Neural progenitor cell (in vitro differentiated cells): ENCODE measurements around the gene STOML2. TPM values are rescaled to one million over a fixed set of nuclear protein-coding genes. Genes with fewer than 3 reads are reported as not detected.

Experiments
- DNase-seq: peaks from one replicate; pipeline ENCODE4 v3.0.0-alpha.2; 2016; ENCODE audit warnings: low spot score
- H2AFZ ChIP-seq: fragments of 200-600 bp; sonication (generic); replicated peaks from 2 replicates; pipeline ENCODE4 v1.6.1; 2016; ENCODE audit warnings: antibody characterized with exemption
- H3F3A ChIP-seq: fragments of 200-600 bp; sonication (generic); 2 replicates; pipeline ENCODE4 v1.6.1; 2016; ENCODE audit warnings: antibody characterized with exemption, low read depth
- H3K27ac ChIP-seq: fragments of 200-600 bp; sonication (generic); 2 replicates; pipeline ENCODE4 v1.5.1; 2016; ENCODE audit warnings: mild to moderate bottlenecking
- H3K27me3 ChIP-seq: fragments of 200-600 bp; sonication (generic); 2 replicates; pipeline ENCODE4 v1.6.1; 2016; ENCODE audit warnings: mild to moderate bottlenecking, moderate library complexity
- H3K36me3 ChIP-seq: fragments of 200-600 bp; sonication (generic); 2 replicates; pipeline ENCODE4 v1.5.1; 2016
- H3K4me1 ChIP-seq: fragments of 200-600 bp; sonication (generic); 2 replicates; pipeline ENCODE4 v1.6.1; 2016; ENCODE audit warnings: mixed run types
- H3K4me2 ChIP-seq: fragments of 200-600 bp; sonication (generic); 2 replicates; pipeline ENCODE4 v1.6.1; 2016
- H3K4me3 ChIP-seq: fragments of 200-600 bp; sonication (generic); 2 replicates; pipeline ENCODE4 v1.5.1; 2016
- H3K79me2 ChIP-seq: fragments of 200-600 bp; sonication (generic); 2 replicates; pipeline ENCODE4 v1.6.1; 2016; ENCODE audit warnings: low read depth
- H3K9ac ChIP-seq: fragments of 200-600 bp; sonication (generic); 2 replicates; pipeline ENCODE4 v1.6.1; 2016
- H3K9me3 ChIP-seq: fragments of 200-600 bp; sonication (generic); 2 replicates; pipeline ENCODE4 v1.5.1; 2016; ENCODE audit warnings: low read depth
- H4K20me1 ChIP-seq: fragments of 200-600 bp; sonication (generic); 2 replicates; pipeline ENCODE4 v1.6.1; 2016; ENCODE audit warnings: low read depth
- H3K27ac Mint-ChIP-seq: 3 replicates; pipeline ENCODE4 v1.8.0; 2021; ENCODE audit warnings: mixed read lengths
- H3K27me3 Mint-ChIP-seq: 2 replicates; pipeline ENCODE4 v1.8.0; 2022; ENCODE audit warnings: low read depth, mild to moderate bottlenecking, inconsistent platforms, moderate library complexity, mixed read lengths; ENCODE audit not compliant: insufficient read depth
- H3K36me3 Mint-ChIP-seq: 3 replicates; pipeline ENCODE4 v1.8.0; 2021; ENCODE audit warnings: mixed read lengths
- H3K4me1 Mint-ChIP-seq: 3 replicates; pipeline ENCODE4 v1.8.0; 2021; ENCODE audit warnings: mixed read lengths
- H3K4me3 Mint-ChIP-seq: 3 replicates; pipeline ENCODE4 v1.8.0; 2021; ENCODE audit warnings: mild to moderate bottlenecking, moderate library complexity, mixed read lengths
- H3K9me3 Mint-ChIP-seq: 3 replicates; pipeline ENCODE4 v1.8.0; 2020; ENCODE audit warnings: mixed read lengths
- CTCF ChIP-seq: fragments of 200-600 bp; sonication (generic); IDR thresholded peaks from 2 replicates; pipeline ENCODE4 v1.5.1; 2017; ENCODE audit warnings: antibody characterized with exemption, mild to moderate bottlenecking
- EZH2 ChIP-seq: fragments of 200-600 bp; sonication (generic); IDR thresholded peaks from 2 replicates; pipeline ENCODE4 v1.6.1; 2017; ENCODE audit warnings: antibody characterized with exemption, mild to moderate bottlenecking, moderate library complexity
- EZH2phosphoT487 ChIP-seq: fragments of 200-600 bp; sonication (generic); IDR thresholded peaks from 2 replicates; pipeline ENCODE4 v1.6.1; 2017; ENCODE audit warnings: antibody characterized with exemption
- total RNA-seq: library from RNA; depleted of rRNA; stranded (reverse); fragments of >200 nt; gene quantifications from 2 replicates; pipeline ENCODE4 v1.2.3, GENCODE V29; 2015; ENCODE audit warnings: low replicate concordance

STOML2 gene
- total RNA-seq, 1 donor from 2014 or later = 114 TPM

GRCh38 chr9:35059438-35059837 lies 43.5 kb downstream of the STOML2 start:
- Mint-ChIP-seq H3K4me3 (no peak overlapping the region), H3K27ac (no peak overlapping the region), H3K9me3 (no peaks in the 10 kb centered on the region), H3K4me1 (no peaks in the 10 kb centered on the region), H3K36me3 (peaks cover 85% of the 10 kb centered on the region), H3K27me3 (no peaks in the 10 kb centered on the region)
- Histone ChIP-seq H3K27ac (no peak overlapping the region), H3K4me2 (no peak overlapping the region), H2AFZ (no peak overlapping the region), H3K36me3 (peaks cover 33% of the 10 kb centered on the region), H3K4me1 (no peaks in the 10 kb centered on the region), H3F3A (peaks cover 33% of the 10 kb centered on the region), H3K79me2 (peaks cover under 1% of the 10 kb centered on the region), H3K4me3 (no peak overlapping the region), H3K9me3 (no peaks in the 10 kb centered on the region), H3K27me3 (no peaks in the 10 kb centered on the region), H3K9ac (no peak overlapping the region), H4K20me1 (peaks cover 19% of the 10 kb centered on the region)
- no peak for DNase-seq
- TF ChIP-seq EZH2phosphoT487 = no peak
- TF ChIP-seq CTCF = no peak
- no peak for TF ChIP-seq EZH2

- Mint-ChIP-seq H3K36me3 (peaks cover 86% of the 10 kb centered on the region), H3K4me3 (no peak overlapping the region), H3K9me3 (peaks cover 3% of the 10 kb centered on the region), H3K4me1 (no peaks in the 10 kb centered on the region), H3K27me3 (no peaks in the 10 kb centered on the region), H3K27ac (no peak overlapping the region)
- H3K27ac ChIP-seq = no peak overlapping the region
- peaks cover 24% of the 10 kb centered on the region for H3K36me3 ChIP-seq
- DNase-seq = no peak
- H3F3A ChIP-seq = peaks cover 49% of the 10 kb centered on the region
- no peaks in the 10 kb centered on the region for H3K79me2 ChIP-seq
- TF ChIP-seq EZH2 = no peak
- no peak for TF ChIP-seq CTCF
- no peak for TF ChIP-seq EZH2phosphoT487
- no peaks in the 10 kb centered on the region for H3K4me1 ChIP-seq
- H2AFZ ChIP-seq = no peak overlapping the region
- H3K4me3 ChIP-seq = no peak overlapping the region
- H3K27me3 ChIP-seq = no peaks in the 10 kb centered on the region
- H3K9ac ChIP-seq = no peak overlapping the region
- no peak overlapping the region for H3K4me2 ChIP-seq
- peaks cover 6% of the 10 kb centered on the region for H4K20me1 ChIP-seq
- no peaks in the 10 kb centered on the region for H3K9me3 ChIP-seq
Observed at GRCh38 chr9:35057271-35057620, 45.7 kb downstream of the STOML2 start.

- Histone ChIP-seq H3K27ac (no peak overlapping the region), H3K9me3 (no peaks in the 10 kb centered on the region), H3K4me1 (no peaks in the 10 kb centered on the region), H2AFZ (no peak overlapping the region), H3K9ac (no peak overlapping the region), H3K79me2 (no peaks in the 10 kb centered on the region), H3F3A (peaks cover 49% of the 10 kb centered on the region), H4K20me1 (peaks cover 4% of the 10 kb centered on the region), H3K4me3 (no peak overlapping the region), H3K36me3 (peaks cover 24% of the 10 kb centered on the region), H3K4me2 (no peak overlapping the region), H3K27me3 (no peaks in the 10 kb centered on the region)
- Mint-ChIP-seq H3K9me3 (peaks cover 3% of the 10 kb centered on the region), H3K4me1 (no peaks in the 10 kb centered on the region), H3K27ac (no peak overlapping the region), H3K4me3 (no peak overlapping the region), H3K36me3 (peaks cover 85% of the 10 kb centered on the region), H3K27me3 (no peaks in the 10 kb centered on the region)
- no peak for TF ChIP-seq CTCF
- TF ChIP-seq EZH2 = no peak
- TF ChIP-seq EZH2phosphoT487 = no peak
- no peak for DNase-seq
Observed at GRCh38 chr9:35056571-35057270, 46.2 kb downstream of the STOML2 start.
